Measurements from ENCODE around the gene DYNC1I1.

DYNC1I1 gene

DNA sequence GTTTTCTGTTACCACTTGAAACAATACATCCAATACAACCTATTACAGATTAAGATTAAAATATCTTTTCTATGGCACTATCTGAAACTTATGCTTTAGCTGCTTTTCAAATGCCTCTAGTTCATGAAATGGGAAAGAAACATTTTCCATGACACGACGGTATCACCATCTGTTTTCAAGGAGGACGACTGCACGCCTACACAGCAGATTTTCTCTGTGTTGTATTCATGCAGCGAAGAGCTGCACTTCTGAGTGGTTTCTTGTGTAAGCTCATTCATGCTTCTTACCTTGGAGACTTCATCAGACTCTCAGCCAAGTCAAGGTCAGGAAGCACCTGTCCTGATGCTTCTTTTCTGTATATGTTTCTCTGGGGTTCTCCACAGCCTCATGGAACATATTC, 179.2 kb downstream of the DYNC1I1 start:
- DNase-seq: peak in 4 of 10 donors; percentile 32 to 82 (median 52)
- intact Hi-C loops (cut with DNase I): no loop called here

- peak in 1 of 10 donors; percentile 68 for DNase-seq
- intact Hi-C loops (cut with DNase I): no loop called here
Observed at GRCh38 chr7:95951997-95952795, 179.8 kb downstream of the DYNC1I1 start.

DNA sequence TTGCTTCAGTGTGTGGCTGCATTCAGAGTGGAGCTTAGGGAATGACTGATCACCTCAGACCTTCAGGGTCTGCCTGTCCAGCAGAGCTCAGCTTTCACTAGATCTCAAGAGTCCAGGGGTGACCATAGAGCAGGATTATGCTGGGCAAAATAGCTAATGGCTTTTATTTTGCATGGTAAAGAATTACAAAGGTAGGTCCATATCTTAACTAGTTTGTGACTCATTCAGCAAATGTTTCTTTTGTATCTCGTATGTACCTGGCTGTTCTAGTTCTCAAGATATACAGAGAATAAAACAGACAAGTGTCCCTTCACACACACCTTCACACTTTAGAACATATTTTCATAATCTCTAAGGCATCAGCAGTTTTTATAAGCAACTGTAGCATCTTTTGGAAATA, 180.5 kb downstream of the DYNC1I1 start:
- no peak for DNase-seq
- intact Hi-C loops (cut with DNase I): no loop called here

- intact Hi-C loops (cut with DNase I): no loop called here
- DNase-seq: no peak
Observed at GRCh38 chr7:95955748-95956147, 183.4 kb downstream of the DYNC1I1 start.

DNA sequence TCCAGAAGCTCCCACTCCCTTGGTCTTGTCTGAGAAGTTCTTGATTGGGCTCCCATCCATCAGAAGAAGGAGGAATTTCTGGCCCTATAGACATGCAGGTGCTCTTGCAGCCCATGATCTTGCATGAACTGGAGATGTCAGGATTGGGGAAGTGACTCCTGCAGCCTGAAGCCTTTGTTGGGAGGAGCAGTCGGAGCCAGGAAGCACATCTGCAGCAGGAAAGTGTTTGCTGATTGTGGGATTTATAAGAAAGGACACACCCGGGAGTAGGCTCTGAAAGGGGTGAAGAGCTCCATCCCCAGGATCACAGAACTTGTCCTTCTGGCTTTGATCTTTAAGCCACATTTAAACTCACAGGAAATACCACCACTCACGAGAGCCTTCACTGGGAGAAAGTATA, 185.2 kb downstream of the DYNC1I1 start:
- DNase-seq: no peak
- intact Hi-C loops (cut with DNase I): no loop called here

DNA sequence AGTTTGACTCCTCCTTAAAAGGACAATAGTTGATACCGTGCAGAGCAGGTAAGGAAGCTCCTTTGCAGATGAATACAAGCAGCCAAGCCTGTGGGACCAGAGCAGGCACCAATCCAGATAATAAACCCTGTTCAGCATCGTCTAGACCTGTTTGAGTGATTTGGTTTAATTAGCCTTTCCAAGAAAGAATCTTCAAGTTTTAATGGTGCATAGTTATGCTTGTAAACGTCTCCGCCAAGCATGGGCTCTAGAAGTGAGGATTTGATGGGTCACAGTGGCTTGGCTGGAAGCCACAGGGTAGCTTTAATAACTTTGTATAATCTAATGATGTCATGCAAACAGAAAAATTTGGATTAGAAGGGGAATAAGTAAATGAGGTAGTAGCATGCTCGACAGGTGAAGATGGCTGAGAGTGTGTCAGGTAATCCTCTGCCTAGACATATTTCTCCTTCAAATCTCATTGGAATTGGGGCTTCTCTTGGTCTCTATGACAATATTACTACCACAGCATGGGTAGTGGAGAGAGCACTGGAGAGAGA, 188.4 kb downstream of the DYNC1I1 start:
- intact Hi-C loops (cut with DNase I): no loop called here
- DNase-seq: no peak

- no peak for DNase-seq
- intact Hi-C loops (cut with DNase I): no loop called here
Observed at GRCh38 chr7:95963446-95963990, 191.2 kb downstream of the DYNC1I1 start.

- intact Hi-C loops (cut with DNase I): no loop called here
- DNase-seq: no peak
Observed at GRCh38 chr7:95971716-95972115, 199.4 kb downstream of the DYNC1I1 start.

DNA sequence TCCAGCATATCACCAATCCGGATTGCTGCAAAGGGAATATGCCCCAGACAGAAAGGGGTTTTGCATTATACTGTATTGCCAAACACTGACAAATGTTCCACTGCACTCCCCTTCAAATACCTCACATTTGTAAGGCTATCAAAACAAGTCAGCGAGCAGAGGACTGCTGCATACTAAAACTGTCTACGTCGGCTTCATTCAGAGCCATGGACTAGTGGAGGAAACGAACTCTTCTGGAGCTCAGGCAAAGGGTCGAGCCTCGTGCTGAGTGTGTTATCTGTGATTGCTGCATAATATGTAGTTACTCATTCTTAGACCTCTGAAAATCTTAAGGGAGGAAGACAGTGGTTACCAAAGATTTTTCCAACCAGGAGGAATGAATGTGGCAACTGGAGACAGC, 200.2 kb downstream of the DYNC1I1 start:
- intact Hi-C loops (cut with DNase I): no loop called here
- DNase-seq: no peak

DNA sequence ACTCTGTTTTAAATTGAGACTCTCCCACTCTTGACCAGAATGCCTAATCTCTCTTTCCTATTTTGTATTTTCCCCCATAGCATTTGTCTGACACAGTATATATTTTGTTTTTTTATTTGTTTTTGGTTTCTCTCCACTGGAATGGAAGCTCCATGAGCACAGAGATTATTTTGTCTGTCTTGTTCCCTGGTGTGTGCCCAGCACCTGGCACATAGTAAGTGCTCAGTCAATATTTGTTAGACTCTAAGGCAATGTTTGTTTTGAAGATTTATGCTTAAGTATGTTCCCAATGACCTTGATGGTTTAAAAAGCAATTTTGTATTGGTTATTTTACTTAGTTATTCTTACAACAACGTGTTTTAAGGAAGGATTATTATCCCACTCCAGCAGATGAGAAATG, 201.8 kb downstream of the DYNC1I1 start:
- intact Hi-C loops (cut with DNase I): no loop called here
- DNase-seq: no peak

DNA sequence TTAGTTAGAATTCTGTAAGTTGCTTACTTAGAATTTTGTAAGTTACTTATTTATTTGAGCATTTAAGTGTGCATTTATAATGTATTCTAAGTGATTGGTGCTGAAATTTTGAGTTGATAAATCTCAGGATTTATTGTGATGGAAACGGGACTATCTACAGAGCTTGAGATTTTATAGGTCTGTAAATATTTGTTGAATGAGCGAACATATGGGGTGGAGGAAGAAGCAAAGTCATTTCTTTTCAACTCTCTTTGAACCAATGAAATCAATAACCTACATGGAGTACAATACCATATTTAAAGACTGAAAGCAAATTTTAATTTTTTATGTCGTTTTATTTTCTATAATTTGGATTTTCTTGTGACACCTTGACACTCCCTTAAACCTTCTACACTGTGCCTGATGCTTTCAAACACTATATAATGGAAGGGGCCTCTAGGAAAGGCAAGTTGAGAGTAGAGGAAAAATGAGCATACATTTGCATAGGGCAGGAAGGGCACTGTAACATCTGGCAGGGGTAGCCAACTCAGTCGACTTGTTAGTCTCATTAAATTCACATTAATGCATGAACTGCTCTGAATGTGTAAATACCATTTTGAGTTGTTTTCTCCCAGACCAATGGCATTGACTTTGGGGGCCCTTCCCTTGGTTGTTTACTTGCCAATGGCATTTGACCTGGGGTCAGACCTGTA, 204.2 kb downstream of the DYNC1I1 start:
- intact Hi-C loops (cut with DNase I): no loop called here
- DNase-seq: no peak

DNA sequence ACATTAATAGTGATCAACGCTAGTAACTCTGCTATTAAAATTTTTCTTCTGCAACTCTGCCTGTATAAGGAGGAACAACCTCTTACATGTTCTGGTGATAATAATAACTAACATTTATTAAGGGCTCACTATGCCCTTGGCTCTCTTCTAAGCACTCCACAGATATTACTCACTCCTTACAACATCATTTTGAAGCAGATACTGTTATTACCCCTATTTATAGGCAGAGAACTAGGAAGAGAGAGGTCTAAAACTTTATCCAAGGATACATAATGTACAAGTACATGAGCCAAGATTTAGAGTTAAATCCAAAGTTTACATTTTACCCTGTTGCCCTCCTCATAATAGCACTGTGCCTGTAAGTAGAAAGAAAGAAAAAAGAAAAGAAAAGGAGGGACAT, 205.6 kb downstream of the DYNC1I1 start:
- intact Hi-C loops (cut with DNase I): no loop called here

GRCh38 chr7:95980167-95980566, 207.8 kb downstream of the DYNC1I1 start:
- intact Hi-C loops (cut with DNase I): no loop called here
- no peak for DNase-seq

More for the DNA sequence above, 205.6 kb downstream of the DYNC1I1 start:
- DNase-seq: no peak

GRCh38 chr7:95980706-95981105, 208.4 kb downstream of the DYNC1I1 start:
- intact Hi-C loops (cut with DNase I): no loop called here
- DNase-seq: no peak

- peak in 3 of 10 donors; percentile 12 to 14 (median 14) for DNase-seq
- intact Hi-C loops (cut with DNase I): no loop called here
Observed at GRCh38 chr7:95986178-95986764, 213.9 kb downstream of the DYNC1I1 start.

DNA sequence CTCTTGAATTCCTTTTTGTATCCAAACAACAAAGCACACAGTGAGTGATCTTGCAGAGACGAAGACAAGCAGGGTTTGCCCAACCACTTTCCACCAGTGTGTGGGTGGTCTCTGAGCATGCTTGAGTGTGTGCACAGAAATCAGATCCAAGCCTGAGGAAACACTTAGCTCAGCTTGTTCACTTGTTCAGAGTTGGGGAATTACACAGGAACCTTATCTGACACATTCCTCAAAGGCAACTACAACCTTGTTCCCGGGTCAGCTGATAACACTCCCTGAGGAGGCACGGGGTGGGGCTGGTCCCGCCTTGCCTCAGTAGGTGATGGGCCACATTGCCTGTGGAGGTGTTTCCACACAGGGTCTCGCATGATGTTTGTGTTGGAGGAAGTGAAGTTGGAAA, 216.9 kb downstream of the DYNC1I1 start:
- DNase-seq: no peak
- intact Hi-C loops (cut with DNase I): no loop called here

- intact Hi-C loops (cut with DNase I): no loop called here
Observed at GRCh38 chr7:95993380-95993779, 221.0 kb downstream of the DYNC1I1 start.

GRCh38 chr7:95996174-95996573, 223.8 kb downstream of the DYNC1I1 start:
- peak in 5 of 10 donors; percentile 15 to 79 (median 45) for DNase-seq
- intact Hi-C loops (cut with DNase I): no loop called here

More at GRCh38 chr7:95993380-95993779, 221.0 kb downstream of the DYNC1I1 start:
- no peak for DNase-seq

DNA sequence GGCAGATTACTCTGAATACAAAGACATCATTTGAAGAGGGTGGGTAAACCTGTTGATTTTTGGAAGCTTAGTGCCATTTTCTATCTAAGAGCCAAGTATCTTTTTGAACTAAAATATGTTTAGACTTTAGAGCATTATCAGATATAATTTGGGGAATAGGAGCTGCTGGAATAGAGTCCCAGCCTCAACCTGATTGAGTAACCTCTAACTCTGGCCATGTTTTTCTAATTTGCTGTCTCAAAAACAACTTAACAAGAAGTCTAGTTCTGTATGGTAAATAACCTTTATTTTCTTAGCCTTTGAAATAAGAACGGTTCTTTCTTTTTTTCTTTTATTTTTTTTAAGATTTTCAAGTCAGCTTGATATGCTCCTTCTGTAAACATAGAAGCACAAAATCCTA, 224.5 kb downstream of the DYNC1I1 start:
- DNase-seq: no peak
- intact Hi-C loops (cut with DNase I): no loop called here

GRCh38 chr7:95997632-95998031, 225.3 kb downstream of the DYNC1I1 start:
- DNase-seq: no peak

GRCh38 chr7:95999481-95999880, 227.1 kb downstream of the DYNC1I1 start:
- DNase-seq: no peak
- intact Hi-C loops (cut with DNase I): no loop called here

More at GRCh38 chr7:95997632-95998031, 225.3 kb downstream of the DYNC1I1 start:
- intact Hi-C loops (cut with DNase I): no loop called here
